Cardiac muscle cell (in vitro differentiated cells and primary cell): Measurements from ENCODE around the gene AMOTL1. TPM values are rescaled to one million over a fixed set of nuclear protein-coding genes. Genes with fewer than 3 reads are reported as not detected.

ENCODE experiments used
- DNase-seq, 2 donors: peaks; one replicate each; pipeline versions ENCODE4 v3.0.0 to v3.0.0-alpha.2; 2010 to 2017; ENCODE audit warnings: low read depth in 1 of 2, low spot score in 1 of 2
- H3K27ac ChIP-seq: fragments of 200-600 bp; sonication (generic); 2 replicates; pipeline ENCODE4 v1.5.1; 2016
- H3K27me3 ChIP-seq: fragments of 200-600 bp; sonication (generic); 2 replicates; pipeline ENCODE4 v1.6.0; 2016; ENCODE audit warnings: control low read depth
- H3K36me3 ChIP-seq: fragments of 200-600 bp; sonication (generic); 2 replicates; pipeline ENCODE4 v1.5.1; 2016; ENCODE audit warnings: control low read depth
- H3K4me1 ChIP-seq: fragments of 200-600 bp; sonication (generic); 2 replicates; pipeline ENCODE4 v1.8.1; 2017; ENCODE audit warnings: low read depth, mild to moderate bottlenecking, mixed run types
- H3K4me3 ChIP-seq: fragments of 200-600 bp; sonication (generic); 2 replicates; pipeline ENCODE4 v1.5.1; 2016; ENCODE audit warnings: mild to moderate bottlenecking
- H3K9me3 ChIP-seq: fragments of 200-600 bp; sonication (generic); 2 replicates; pipeline ENCODE4 v1.5.1; 2017; ENCODE audit warnings: low read depth, mild to moderate bottlenecking, control low read depth
- polyA plus RNA-seq: library from polyadenylated mRNA; unstranded; fragments of >200 nt; fragmentation: Nextera tagmentation; extraction: Ambion mirVana; gene quantifications from 2 replicates; pipeline ENCODE4 v1.2.1, GENCODE V29; 2016
- total RNA-seq: library from RNA; depleted of rRNA; stranded (reverse); fragments of >200 nt; gene quantifications from 2 replicates; pipeline ENCODE4 v1.2.3, GENCODE V29; 2016
- TF ChIP-seq, protein P1 (sequence below): IDR thresholded peaks from 2 replicates; pipeline ENCODE4 v1.5.1; 2012; ENCODE audit warnings: low read depth, mild to moderate bottlenecking, low read length

AMOTL1 gene
- total and polyA plus RNA-seq, 2 experiments from 2014 or later = 1.2 to 5.1 TPM

DNA sequence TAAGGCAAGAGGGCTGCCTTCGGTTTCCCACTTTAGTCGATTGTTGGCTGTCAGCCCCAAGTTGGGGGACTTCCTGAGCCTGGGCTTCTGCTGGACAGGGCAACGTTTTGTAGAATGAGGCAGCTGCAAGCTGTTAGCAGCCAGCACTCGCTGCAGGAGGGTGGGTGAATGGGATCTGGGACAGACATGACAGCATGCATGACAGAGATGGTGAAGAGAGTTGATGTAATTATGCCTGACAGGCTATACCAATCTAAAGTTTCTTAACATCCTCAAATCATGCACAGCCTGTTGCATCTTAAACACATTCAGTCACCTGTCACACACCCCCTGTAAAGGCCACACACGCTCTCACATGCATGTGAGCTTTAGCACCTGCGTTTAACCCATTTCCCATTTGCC is 156.0 kb downstream of the AMOTL1 start:
- TF ChIP-seq, protein P1, sequence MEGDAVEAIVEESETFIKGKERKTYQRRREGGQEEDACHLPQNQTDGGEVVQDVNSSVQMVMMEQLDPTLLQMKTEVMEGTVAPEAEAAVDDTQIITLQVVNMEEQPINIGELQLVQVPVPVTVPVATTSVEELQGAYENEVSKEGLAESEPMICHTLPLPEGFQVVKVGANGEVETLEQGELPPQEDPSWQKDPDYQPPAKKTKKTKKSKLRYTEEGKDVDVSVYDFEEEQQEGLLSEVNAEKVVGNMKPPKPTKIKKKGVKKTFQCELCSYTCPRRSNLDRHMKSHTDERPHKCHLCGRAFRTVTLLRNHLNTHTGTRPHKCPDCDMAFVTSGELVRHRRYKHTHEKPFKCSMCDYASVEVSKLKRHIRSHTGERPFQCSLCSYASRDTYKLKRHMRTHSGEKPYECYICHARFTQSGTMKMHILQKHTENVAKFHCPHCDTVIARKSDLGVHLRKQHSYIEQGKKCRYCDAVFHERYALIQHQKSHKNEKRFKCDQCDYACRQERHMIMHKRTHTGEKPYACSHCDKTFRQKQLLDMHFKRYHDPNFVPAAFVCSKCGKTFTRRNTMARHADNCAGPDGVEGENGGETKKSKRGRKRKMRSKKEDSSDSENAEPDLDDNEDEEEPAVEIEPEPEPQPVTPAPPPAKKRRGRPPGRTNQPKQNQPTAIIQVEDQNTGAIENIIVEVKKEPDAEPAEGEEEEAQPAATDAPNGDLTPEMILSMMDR = no peak
- Histone ChIP-seq H3K9me3 (no peaks in the 10 kb centered on the region), H3K36me3 (no peaks in the 10 kb centered on the region), H3K4me3 (no peak overlapping the region), H3K27me3 (peaks cover 6% of the 10 kb centered on the region), H3K27ac (no peak overlapping the region), H3K4me1 (peaks cover 8% of the 10 kb centered on the region)
- no peak for DNase-seq

DNA sequence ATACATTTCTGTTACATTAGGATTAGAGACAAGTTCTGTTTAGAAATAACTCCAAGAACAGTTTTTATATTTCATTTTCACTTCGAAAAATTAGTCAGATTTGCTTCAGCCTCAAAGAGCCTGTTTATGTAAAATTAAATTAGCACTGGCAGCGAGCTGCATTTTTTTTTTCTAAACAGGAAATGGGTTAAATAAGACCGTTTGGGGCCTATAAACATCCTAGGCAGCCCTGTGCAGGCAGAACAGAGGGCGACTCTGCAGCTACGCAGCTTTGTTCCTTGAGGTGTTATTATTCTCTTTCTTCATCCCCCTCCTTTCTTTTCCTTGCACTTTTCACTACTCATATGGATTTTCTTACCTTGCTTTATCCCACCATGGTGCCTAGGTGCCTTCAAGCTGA is 156.5 kb downstream of the AMOTL1 start:
- Histone ChIP-seq H3K27ac (no peak overlapping the region), H3K36me3 (no peaks in the 10 kb centered on the region), H3K4me3 (no peak overlapping the region), H3K27me3 (peaks cover 6% of the 10 kb centered on the region), H3K4me1 (peaks cover 8% of the 10 kb centered on the region), H3K9me3 (no peaks in the 10 kb centered on the region)
- no peak for DNase-seq
- TF ChIP-seq, protein P1 = no peak

DNA sequence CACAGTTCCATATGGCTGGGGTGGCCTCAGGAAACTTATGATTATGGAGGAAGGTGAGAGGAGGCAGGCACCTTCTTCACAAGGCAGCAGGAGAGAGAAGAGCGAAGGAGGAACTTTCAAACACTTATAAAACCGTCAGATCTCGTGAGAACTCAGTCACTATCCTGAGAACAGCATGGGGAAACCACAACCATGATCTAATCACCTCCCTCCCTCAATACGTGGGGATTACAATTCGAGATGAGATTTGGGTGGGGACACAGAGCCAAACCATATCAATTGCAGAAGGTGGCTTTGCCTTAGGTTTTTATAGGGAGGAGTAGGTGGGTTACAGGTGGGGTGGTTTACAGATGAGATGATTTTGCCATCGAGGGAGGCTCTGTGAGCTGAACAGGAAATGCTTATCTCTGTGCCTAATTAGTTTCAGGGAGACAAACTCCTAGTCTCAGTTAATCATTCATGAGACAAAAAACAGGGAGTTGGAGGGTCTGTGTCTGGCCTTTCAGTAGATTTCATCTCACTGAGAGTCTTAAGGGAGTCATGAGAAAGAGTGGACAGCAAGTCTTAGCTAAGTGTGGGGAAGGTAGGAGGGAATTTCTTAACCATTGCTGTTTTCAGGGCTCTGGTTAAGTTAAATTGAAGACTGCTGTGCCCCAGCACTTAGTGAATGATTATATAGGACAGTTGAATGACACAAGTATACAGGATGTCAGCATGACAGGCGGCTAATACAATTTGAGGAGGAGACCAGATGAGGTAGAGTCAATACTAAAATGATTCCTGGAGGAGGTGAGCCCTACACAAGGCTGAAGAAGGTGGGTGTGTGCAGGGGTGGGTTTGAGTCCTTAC is 157.5 kb downstream of the AMOTL1 start:
- TF ChIP-seq, protein P1 = no peak
- no peaks in the 10 kb centered on the region for H3K36me3 ChIP-seq
- peaks cover 8% of the 10 kb centered on the region for H3K4me1 ChIP-seq
- no peaks in the 10 kb centered on the region for H3K9me3 ChIP-seq
- peaks cover 4% of the 10 kb centered on the region for H3K27me3 ChIP-seq
- H3K4me3 ChIP-seq = no peak overlapping the region
- DNase-seq = no peak
- H3K27ac ChIP-seq = no peak overlapping the region

DNA sequence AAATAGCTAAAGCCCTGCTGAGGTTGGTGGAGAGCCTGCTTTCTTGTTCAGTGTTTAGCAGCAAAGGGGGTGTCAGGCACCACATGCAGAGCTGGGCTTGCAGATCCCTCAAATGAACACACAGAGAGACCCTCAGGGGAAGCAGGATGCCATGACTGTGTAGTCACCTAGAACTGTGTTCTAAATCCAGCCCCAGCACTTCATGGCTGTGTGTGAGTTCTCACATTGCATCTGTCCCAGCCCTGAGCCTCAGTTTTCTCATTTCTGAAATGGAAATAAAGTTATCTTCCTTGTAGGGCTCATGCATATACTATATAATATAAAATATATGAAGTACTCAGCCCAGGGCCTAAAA is 158.1 kb downstream of the AMOTL1 start:
- H3K9me3 ChIP-seq = no peaks in the 10 kb centered on the region
- H3K36me3 ChIP-seq = no peaks in the 10 kb centered on the region
- no peak overlapping the region for H3K4me3 ChIP-seq
- TF ChIP-seq, protein P1 = no peak
- no peaks in the 10 kb centered on the region for H3K27me3 ChIP-seq
- no peak overlapping the region for H3K27ac ChIP-seq
- H3K4me1 ChIP-seq = peaks cover 8% of the 10 kb centered on the region
- no peak for DNase-seq

Other genes starting within 250 kb of the AMOTL1 start
- gene FUT4, start 224.4 kb upstream of the AMOTL1 start, total RNA-seq = 4.3 and 5.0 TPM in 2 replicates
- gene FUT4, start 224.4 kb upstream of the AMOTL1 start, polyA plus RNA-seq = 2.3 and 4.3 TPM in 2 replicates
- gene PIWIL4, start 201.0 kb upstream of the AMOTL1 start, total RNA-seq = 1.7 and 1.8 TPM in 2 replicates
- 0.18 and 2.3 TPM in 2 replicates for gene PIWIL4, start 201.0 kb upstream of the AMOTL1 start, polyA plus RNA-seq
- 55.9 and 60.4 TPM in 2 replicates for gene CWC15, start 205.2 kb downstream of the AMOTL1 start, total RNA-seq
- 77.8 and 99.2 TPM in 2 replicates for gene CWC15, start 205.2 kb downstream of the AMOTL1 start, polyA plus RNA-seq
- gene KDM4D, start 205.4 kb downstream of the AMOTL1 start, total RNA-seq = 3.7 and 3.8 TPM in 2 replicates
- gene KDM4D, start 205.4 kb downstream of the AMOTL1 start, polyA plus RNA-seq = 3.3 and 4.7 TPM in 2 replicates